NCI-H1092 (cell line): ENCODE results near the gene LMX1B.

ENCODE experiments used
- DNase-seq: peaks from one replicate; lab custom pipeline; 2025; lab: John Stamatoyannopoulos, UW

Gene LMX1B

GRCh38 chr9:126658201-126658825 is 44.6 kb downstream of the LMX1B start:
- no peak for DNase-seq

- no peak for DNase-seq
These were observed 45.3 kb downstream of the LMX1B start for GRCh38 chr9:126658956-126659555.

- no peak for DNase-seq
These were observed 47.4 kb downstream of the LMX1B start for GRCh38 chr9:126661122-126661520.

DNA sequence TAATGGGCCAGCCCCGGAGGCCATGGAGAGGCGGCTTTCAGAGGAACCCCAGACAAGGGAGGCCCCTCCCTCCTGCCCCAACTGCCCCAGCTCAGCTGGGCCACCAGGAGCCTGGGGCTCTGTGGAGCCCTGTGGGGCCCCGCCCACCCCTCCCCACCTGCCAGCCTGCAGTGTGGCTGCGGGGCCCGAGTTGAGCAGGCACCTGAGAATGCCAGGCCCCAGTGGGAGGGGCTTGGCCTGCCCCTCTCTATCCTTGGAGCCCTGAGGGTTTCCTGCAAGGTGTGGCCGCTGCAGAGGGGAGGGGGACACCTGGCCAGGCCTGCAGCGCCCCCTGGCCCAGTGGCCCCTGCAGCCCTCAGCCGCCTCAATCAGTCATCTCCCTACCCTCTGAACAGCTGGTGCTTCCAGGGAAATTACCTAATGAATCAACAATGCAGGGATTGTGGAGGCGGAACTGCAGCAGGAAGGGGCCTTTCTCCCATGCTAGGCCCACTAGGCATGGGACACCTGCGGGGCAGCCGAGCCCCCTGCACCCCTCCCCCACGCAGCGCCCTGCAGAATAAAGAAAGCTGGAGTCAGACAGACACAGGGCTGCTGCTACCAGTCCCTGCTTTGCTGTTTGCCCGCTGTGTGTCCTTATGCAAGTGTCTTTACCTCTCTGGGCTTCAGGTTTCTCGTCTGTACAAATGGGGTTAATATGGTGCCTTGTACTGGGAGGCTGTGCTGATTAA is 48.0 kb downstream of the LMX1B start:
- no peak for DNase-seq

GRCh38 chr9:126663661-126664072 is 49.9 kb downstream of the LMX1B start:
- DNase-seq = no peak

DNA sequence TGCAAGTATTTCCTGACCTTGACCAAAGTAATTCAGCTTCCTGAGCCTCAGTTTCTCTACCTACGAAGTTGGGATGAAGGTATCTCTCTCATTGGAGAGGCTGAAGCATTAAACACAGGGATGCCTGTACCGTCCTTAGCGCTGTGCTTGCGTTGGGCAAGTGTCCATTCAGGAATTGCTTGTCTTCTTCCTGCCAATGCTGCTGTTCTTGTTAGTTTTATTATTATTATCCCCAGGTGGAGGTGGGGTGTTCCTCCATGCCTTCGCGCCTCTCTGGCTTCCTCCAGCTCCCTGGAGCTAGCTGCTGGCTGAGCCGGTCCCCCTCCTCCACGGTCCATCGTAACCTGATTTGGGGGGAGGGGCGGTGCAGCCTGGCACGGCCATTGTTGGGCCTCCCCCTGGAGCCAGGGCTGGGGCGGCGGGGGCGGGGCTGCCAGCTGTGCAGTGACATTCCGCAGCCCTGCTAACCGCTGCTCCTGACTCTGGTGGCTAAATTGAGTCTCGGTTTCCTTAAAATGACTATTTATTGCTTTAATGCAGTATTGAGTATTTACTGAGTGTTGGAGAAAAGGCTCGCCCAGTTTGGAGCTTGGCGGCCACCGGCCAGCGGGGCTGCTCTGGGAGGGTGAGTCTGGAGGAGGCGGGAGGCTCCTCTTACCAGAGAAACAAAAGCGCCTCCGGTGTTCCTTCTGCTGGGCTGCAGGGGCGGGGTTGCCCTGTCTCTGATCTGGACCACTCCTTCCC is 51.3 kb downstream of the LMX1B start:
- DNase-seq = no peak

GRCh38 chr9:126665644-126666035 is 51.9 kb downstream of the LMX1B start:
- no peak for DNase-seq

DNA sequence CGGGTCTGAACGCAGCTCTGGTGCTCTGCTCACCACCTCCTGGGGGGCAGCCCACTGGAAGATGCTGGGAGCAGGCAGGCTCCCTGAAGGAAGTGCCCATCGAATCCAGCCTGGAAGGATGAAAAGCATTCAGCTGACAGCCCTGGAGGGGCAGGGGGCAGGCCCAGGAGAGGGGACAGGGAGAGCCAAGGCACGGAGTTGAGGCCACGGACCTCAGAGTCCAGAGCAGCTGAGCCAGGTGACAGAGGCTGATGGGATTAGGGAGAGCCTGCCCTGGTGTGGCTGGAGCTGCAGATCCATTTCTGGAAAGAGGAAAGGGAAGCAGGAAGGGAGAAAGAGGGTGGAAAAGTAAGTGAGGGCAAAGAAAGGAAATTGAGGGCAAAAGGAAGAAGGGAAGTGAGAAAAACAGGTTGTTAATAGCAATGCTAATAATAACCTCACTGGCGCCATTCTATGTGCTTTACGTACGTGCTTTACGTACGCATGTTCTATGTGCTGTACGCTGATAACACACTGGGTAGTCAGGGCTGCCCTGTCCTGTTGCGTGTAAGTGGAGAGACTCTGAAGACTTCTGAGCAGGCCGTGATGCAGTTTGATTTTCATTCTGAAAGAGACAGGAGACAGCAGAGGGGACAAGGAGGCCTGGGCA is 52.6 kb downstream of the LMX1B start:
- DNase-seq = no peak

DNA sequence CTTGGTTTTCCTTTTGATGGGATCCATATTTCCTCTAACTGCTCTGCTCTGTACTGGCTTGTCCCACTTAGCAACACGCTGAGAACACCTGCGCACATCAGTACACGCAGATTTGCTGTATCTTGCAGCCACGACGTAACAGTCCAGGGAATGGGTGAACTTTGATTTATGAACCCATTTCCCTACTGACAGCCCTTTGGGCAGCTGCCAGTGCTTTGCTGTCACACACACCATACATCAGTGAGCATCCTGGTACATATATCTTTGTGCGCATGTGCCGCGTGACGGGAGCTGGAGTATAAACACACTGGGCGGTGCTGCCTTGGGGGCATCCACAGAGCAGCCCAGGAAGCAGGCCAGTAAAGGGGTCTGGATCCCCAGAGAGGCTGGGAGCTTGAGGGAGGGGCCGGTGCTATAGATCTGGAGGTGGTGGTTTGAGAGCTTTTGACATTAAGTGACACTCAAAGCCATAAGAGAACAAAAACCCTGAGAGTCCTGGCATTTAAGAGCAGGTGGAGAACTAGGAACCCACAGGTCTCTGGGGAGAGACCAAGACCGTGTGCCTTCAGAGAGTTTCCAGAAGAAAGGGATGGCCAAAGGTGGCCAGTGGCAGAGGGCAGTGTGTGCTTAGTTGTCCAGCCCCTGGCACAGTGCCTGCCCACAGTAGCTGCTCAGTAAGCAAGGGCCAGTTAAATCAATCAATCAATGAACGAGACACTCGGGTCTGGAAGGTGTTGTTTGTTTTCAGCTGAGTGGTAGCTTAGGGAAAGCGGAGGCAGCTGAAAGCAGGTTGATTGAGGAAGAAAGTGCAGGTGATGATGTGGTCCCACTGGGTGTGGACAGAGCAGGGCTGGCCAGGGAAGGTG is 53.7 kb downstream of the LMX1B start:
- no peak for DNase-seq

DNA sequence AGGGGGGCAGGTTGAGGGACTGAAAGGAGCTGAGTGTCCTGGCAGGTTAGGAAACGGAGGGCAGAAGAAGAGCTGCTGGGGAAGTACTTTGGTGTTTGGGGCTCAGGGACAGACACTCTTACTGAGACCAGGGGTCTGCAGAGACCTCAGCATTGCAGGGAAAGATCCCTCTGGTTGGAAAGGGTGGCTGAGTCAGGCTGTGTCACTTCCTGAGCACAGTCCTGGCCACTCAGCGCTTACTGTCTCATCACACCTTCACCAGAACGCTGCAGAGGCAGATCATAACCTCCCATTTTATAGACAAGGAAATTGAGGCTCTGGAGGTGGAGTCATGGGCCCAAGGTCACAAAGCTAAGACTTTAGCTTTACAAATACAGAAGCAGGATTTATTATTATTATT is 54.3 kb downstream of the LMX1B start:
- DNase-seq = no peak

GRCh38 chr9:126669108-126669507 is 55.4 kb downstream of the LMX1B start:
- DNase-seq = no peak

GRCh38 chr9:126670270-126670669 is 56.5 kb downstream of the LMX1B start:
- DNase-seq = no peak

GRCh38 chr9:126671381-126671831 is 57.7 kb downstream of the LMX1B start:
- peak; percentile 27 for DNase-seq

- DNase-seq = no peak
These were observed 58.3 kb downstream of the LMX1B start for GRCh38 chr9:126671983-126672382.

DNA sequence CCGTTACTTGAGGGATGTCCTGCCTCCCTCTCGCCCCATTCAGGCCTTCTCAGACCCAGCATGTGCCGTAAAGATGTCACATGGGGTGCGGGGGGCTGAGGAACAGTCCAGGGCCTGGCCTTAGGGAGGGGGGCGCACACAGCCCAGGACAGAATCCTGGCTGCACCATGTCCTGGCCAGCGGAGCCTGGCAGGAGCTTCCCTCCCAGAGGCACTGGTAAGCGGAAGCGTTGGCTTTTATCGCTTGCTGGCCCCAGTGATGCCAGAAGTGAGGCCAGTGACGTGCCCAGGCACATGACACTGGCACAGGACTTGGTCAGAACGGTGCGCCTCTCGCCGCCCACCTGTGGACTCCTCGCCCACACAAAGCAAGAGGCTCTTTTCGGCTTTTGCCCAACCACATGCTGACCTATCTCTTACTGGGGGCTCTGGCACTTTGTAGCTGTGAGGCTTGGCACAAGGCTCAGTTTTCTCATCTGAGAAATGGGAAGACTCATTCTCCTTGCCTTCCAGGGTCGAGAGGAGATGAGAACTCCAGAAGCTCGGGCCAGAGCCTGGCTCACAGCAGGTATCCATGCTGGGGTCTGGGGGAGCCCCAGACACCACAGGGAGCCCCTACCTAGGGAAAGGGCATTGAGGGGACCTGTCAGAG is 59.0 kb downstream of the LMX1B start:
- no peak for DNase-seq

- DNase-seq = peak; percentile 33
These were observed 60.1 kb downstream of the LMX1B start for GRCh38 chr9:126673689-126674364.

DNA sequence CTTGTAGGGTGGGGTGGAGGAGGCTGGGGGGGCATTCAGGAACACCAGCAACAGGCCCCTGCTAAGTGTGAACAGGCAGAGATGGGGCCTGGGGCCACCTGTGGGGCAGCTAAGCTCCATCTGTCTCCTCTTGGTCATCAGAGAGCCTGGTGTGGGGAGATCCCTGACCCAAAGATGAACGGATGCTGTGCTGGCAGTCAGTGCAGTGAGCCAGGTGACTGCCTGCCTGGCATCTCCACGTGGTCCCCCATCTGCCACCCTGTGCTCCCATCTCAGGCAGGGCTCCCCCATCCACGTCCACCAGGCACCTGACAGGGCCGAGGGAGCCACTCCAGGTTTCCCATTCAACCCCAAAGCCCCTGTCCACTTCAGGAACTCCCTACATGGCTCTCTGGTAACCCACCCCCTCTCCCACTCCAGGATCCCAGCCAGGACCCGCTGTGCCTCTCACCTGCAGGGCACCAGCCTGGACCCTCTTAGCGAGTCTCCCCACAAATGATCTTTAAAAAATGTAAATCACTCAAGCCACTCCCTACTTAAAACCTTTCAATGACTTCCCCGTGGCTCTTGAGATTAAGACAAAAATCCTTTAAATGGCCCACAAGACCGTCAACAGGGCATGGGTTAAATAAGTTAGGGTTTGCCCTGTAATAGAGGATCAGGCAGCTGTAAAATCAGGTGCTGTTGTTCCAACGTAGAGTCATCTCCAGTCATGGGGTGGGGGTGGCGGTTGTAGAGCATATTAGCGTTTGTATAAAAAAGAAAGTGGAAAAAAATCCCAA is 60.8 kb downstream of the LMX1B start:
- DNase-seq = no peak

- DNase-seq = no peak
These were observed 61.4 kb downstream of the LMX1B start for GRCh38 chr9:126675147-126675467.

DNA sequence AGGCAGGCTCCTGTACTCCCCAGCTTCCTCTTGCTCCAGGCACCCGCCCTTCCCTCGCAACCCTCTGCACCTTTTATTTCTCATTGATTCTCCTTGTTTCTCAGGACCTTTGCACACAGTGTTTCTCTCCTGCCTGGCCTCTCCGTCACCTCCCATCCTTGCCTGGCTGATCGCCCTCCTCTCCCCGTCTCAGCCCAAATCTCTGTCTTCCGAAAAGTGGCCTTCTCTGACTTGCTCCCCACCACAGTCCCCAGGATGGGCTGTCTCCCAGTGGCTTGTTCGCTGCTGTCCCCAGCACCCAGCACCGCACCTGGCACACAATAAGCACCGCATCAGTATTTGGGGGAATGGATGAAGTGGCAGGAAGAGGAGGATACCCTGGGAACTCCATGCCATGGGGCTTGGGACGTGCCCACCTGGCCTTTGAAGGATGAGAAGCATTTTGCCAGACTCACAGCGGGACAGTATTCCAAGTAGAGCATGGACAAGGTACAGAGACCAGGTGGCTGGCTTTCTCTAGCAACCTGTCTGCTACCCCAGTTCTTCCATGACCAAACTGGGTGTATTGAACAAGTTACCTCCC is 62.5 kb downstream of the LMX1B start:
- no peak for DNase-seq
